GM18873 (cell line): ENCODE measurements around the gene CD151.

ENCODE experiments used
- ATAC-seq: cut with Tn5 transposase; IDR thresholded peaks from one replicate; pipeline ENCODE4 v1.9.1; 2021; ENCODE audit warnings: mild to moderate bottlenecking, moderate library complexity, moderate number of reproducible peaks; ENCODE audit not compliant: unreplicated experiment, low FRiP score

Gene CD151

GRCh38 chr11:868802-869201 is 36.0 kb downstream of the CD151 start:
- no peak for ATAC-seq

DNA sequence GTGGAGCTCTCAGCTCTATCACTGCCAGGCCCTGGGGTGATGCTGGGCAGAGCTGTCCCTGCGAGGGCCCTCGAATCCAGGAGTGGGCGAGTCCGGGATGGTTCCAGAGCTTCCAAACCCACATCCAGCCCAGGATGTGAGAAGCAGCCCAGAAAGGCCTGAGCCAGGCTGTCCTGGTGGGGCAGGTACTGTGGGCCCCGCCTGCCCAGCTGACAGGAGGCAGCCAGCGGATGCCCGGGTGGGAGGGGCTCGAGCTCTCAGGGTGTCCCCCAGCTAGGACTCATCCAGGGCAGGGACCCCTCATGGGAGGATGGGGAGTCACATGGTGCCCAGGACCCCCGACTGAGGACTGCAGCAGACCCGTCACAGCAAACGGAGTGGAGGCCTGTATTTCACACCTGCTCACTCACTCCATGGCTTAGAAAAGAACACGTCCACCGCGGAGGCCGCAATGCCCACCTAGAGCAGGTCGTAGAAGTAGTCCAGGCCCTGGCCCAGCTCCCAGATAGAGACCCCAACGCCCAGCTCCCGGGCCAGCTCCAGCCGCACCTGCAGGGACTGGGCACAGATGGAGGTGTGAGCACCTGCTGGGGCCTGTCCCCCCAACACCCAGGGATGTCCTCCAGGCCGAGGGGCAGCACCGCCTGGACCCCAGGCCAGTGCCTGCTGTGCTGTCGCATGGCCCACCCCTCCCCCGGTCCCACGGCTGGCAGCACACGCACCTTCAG is 36.8 kb downstream of the CD151 start:
- ATAC-seq: no peak

DNA sequence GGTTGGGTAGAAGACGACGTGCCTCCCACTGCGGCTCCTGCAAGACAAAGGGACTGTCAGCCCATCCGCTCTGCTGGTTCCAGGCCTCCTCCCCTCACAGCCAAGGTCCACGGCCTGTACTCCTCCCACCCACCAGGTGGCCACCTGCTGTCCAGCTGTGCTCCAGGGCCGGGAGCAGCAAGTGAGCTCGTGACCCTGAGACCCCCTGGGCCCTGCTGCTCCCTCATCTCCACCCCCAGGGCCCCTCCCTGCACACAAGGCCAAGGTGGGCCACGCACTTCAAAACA is 37.3 kb downstream of the CD151 start:
- ATAC-seq: no peak

GRCh38 chr11:870418-870817 is 37.7 kb downstream of the CD151 start:
- ATAC-seq: no peak

GRCh38 chr11:871472-871871 is 38.7 kb downstream of the CD151 start:
- no peak for ATAC-seq

- no peak for ATAC-seq
Observed at GRCh38 chr11:872799-873198, 40.0 kb downstream of the CD151 start.

GRCh38 chr11:873706-874105 is 41.0 kb downstream of the CD151 start:
- no peak for ATAC-seq

DNA sequence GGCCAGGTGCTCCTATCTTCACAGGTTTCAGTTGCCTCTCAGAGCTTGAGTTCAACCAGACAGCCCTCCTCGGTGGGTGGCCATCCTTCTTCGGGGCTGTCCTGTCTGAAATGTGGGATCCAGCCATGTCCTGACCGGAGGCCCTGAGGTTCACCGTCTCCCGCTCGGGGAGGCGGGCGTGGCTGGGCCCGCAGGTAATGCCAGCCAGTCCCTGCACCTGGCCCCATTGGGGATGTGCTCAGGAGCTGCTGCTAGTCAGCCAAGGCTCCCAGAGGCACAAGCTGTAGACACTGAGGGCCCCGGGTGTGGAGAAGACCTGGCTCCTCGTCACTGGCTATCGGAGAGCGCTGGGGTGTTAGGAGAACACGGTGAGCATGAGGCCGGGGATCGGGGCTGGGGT is 42.5 kb downstream of the CD151 start:
- no peak for ATAC-seq

- no peak for ATAC-seq
Observed at GRCh38 chr11:875769-876301, 43.1 kb downstream of the CD151 start.

DNA sequence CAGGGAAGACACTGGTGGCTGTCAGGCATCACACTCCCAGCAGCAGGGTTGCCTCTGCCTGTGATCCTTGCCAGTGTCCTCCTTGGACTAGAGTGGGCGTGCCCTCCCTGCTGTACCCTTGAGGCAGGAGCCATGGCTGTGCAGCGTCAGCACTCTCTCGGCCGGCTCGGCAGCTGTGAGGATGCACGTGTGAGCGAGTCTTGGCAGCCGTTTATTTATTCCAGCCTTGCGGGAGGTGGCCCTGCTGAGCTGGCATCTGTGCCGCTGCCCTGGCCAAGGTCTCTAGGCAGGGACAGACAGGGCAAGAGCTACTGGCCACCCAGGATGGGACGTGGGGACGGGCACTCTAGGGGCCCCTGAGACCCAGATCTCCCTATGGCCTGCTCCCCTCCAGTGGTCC is 43.8 kb downstream of the CD151 start:
- no peak for ATAC-seq

DNA sequence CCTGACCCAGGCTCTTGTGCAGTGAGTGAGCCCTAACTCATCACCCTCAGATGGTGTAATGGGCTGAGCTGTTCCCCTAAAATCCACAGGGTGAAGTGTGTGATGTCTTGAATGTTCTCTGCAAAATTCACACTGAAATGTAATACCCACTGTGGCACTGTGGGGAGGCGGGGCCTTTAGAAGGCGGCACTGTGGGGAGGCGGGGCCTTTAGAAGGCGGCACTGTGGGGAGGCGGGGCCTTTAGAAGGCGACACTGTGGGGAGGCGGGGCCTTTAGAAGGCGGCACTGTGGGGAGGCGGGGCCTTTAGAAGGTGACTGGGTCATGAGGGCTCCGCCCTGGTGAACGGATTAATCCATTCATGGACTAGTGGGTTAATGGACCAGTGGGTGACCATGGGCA is 44.8 kb downstream of the CD151 start:
- ATAC-seq: no peak

DNA sequence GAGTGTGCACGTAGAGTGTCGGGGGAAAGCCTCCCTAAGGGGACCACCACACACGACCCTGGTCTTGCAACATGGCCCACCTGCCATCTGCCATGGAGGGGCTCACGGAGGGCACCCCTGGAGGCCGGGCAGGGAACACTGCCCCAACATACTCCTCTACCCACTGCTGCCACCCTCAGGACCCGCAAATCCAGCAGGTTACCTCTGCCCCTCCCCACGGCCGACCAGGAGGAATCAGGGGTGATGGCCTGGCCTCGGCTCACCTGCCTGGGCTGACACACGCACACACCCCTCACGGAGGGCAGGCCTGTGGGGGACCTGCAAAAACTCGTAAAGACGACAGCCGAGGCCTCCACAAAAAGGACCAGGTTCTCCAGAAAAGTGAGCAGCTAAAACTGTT is 47.7 kb downstream of the CD151 start:
- ATAC-seq: no peak

DNA sequence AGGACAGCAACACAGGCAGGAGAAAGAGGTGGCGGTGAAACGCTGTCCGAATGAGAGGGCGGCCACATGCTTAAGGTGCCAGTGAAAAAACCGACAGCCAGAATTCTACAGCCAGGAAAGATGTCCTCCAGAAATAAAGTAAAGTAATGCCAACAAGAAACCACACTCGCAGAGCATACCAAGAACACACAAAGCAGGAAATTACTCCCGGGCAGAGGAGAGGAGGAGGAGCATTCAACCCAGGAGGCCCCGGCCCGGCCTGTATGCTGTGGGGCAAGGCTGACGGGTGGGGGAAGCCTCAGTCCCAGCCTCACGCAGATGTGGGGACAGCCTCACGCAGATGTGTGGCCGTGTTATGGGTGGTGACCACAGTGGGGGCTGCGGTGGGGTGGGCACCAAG is 49.8 kb downstream of the CD151 start:
- ATAC-seq: no peak

DNA sequence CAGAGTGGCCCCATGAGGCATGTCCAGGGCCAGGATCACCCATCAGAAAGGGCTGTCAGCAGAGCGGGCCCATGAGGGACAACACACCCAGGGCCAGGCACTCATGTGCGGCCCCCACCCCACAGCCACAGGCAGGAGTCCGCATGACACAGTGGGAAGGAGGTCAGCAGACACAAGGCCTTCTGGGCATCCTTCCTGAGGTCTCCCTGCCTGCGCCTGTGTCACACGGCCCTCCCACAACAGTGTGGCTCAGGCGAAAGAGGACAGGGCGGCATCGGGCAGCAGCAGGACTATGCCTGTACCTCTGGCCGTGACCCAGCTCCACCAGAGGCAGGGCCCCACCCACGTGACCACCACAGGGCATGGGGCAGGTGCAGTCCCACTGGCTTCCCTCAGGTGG is 50.8 kb downstream of the CD151 start:
- no peak for ATAC-seq

DNA sequence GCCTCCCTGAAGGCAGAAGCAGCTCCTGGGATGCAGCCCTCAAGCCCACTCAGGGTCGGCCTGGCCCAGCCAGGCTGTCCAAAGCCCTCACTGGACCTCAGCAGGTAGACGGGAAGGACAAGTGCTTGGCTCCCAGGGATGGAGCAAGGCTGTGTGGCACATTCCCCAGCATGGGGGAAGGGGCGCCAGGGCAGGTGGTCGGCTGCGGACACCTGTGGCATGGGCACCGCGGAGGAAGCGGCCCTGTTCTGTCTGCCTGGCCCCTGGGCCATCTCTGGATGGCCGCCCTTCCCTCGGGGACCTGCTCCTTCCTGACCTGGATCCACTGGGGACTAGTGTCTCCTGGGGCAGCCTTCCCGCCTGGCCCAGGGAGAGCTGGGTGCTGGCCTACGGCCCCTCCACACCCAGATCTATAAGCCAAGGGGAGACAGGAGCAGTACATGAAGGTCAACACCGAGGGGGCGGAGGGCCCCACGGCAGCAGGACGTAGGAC is 51.9 kb downstream of the CD151 start:
- no peak for ATAC-seq

DNA sequence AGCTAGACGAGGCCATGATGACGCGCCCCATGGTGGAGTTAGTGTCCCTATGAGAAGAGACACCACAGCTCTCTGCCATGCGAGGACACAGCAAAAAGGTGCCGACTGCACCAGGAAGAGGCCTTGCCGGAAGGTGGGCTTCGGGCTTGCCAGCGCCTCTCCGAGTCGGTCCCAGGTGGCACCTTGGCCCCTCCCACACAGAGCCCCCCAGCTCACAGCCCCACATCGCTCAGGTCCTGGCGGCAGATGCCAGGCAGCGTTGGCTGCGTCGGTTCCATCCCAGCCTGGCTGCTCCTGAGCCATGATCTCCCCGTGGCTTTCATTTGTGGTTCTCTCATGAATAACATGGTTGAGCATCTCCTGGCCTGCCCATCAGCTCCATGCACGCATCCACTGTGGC is 53.8 kb downstream of the CD151 start:
- ATAC-seq: no peak

DNA sequence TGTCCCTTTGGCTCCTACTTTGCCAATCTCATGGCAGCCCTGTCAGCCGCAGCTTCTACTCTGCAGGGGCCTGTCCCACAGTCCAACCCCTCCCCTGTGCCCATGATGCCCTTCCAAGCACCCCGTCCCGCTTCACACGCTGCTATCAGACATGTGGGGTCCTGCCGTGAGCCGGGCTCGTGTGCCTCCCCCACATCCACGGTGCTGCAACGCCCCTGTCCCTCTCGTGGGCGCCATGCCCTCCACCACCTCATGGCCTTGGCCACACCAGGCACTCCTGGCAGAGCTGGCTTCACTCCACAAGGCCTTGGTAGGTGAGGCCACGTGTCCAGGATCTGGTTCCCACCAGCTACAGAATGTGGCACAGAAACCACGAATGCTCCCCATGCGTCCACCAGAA is 54.8 kb downstream of the CD151 start:
- no peak for ATAC-seq
